Measurements from ENCODE around the gene CDX1.

Gene CDX1

GRCh38 chr5:150184990-150185912 lies 18.7 kb downstream of the CDX1 start:
- TF ChIP-seq POLR2A (IDR thresholded peaks at IDR 0.05; ENCODE audit: extremely low read depth, insufficient read length) (no peak), CTCF (IDR thresholded peaks at IDR 0.05; ENCODE audit: low read depth, low read length) (no peak), MYC (IDR thresholded peaks at IDR 0.05; ENCODE audit: low read depth, low read length) (no peak), MAX (IDR thresholded peaks at IDR 0.05; ENCODE audit: low read depth, low read length) (no peak)
- DNase-seq (ENCODE audit: low read depth): peak; percentile 42

GRCh38 chr5:150186137-150186536 lies 19.6 kb downstream of the CDX1 start:
- TF ChIP-seq CTCF (IDR thresholded peaks at IDR 0.05; ENCODE audit: low read depth, low read length) (no peak), MYC (IDR thresholded peaks at IDR 0.05; ENCODE audit: low read depth, low read length) (no peak), POLR2A (IDR thresholded peaks at IDR 0.05; ENCODE audit: extremely low read depth, insufficient read length) (no peak), MAX (IDR thresholded peaks at IDR 0.05; ENCODE audit: low read depth, low read length) (no peak)
- H3K4me3 ChIP-seq (ENCODE audit: low read depth, low read length): no peak overlapping the region
- DNase-seq (ENCODE audit: low read depth): no peak

More at GRCh38 chr5:150184990-150185912, 18.7 kb downstream of the CDX1 start:
- H3K4me3 ChIP-seq (ENCODE audit: low read depth, low read length): no peak overlapping the region

GRCh38 chr5:150186897-150187296 lies 20.3 kb downstream of the CDX1 start:
- no peak overlapping the region for H3K4me3 ChIP-seq (ENCODE audit: low read depth, low read length)
- TF ChIP-seq CTCF (IDR thresholded peaks at IDR 0.05; ENCODE audit: low read depth, low read length) (no peak), MAX (IDR thresholded peaks at IDR 0.05; ENCODE audit: low read depth, low read length) (no peak), POLR2A (IDR thresholded peaks at IDR 0.05; ENCODE audit: extremely low read depth, insufficient read length) (no peak), MYC (IDR thresholded peaks at IDR 0.05; ENCODE audit: low read depth, low read length) (no peak)
- DNase-seq (ENCODE audit: low read depth): no peak

GRCh38 chr5:150188146-150188842 lies 21.7 kb downstream of the CDX1 start:
- TF ChIP-seq POLR2A (IDR thresholded peaks at IDR 0.05; ENCODE audit: extremely low read depth, insufficient read length) (no peak), CTCF (IDR thresholded peaks at IDR 0.05; ENCODE audit: low read depth, low read length) (no peak), MAX (IDR thresholded peaks at IDR 0.05; ENCODE audit: low read depth, low read length) (no peak), MYC (IDR thresholded peaks at IDR 0.05; ENCODE audit: low read depth, low read length) (no peak)
- DNase-seq (ENCODE audit: low read depth): no peak
- no peak overlapping the region for H3K4me3 ChIP-seq (ENCODE audit: low read depth, low read length)

- no peak for DNase-seq (ENCODE audit: low read depth)
- no peak overlapping the region for H3K4me3 ChIP-seq (ENCODE audit: low read depth, low read length)
- TF ChIP-seq CTCF (IDR thresholded peaks at IDR 0.05; ENCODE audit: low read depth, low read length) (no peak), MYC (IDR thresholded peaks at IDR 0.05; ENCODE audit: low read depth, low read length) (no peak), POLR2A (IDR thresholded peaks at IDR 0.05; ENCODE audit: extremely low read depth, insufficient read length) (no peak), MAX (IDR thresholded peaks at IDR 0.05; ENCODE audit: low read depth, low read length) (no peak)
These were observed 22.7 kb downstream of the CDX1 start for GRCh38 chr5:150189326-150189725.

All from NB4 (cell line).